Prostate gland (tissue), 2 donors: ENCODE results near the gene PON1. TPM values are rescaled to one million over a fixed set of nuclear protein-coding genes. Genes with fewer than 3 reads are reported as not detected.

Source experiments
- DNase-seq: peaks from one replicate; pipeline ENCODE4 v3.0.0-alpha.2; 2019; ENCODE audit warnings: low spot score
- H3K27ac ChIP-seq, 2 donors: fragments of 200-600 bp; sonication (generic); 2 replicates each; pipeline ENCODE4 v1.5.1; 2017 to 2019
- H3K27me3 ChIP-seq: fragments of 200-600 bp; sonication (generic); replicated peaks from 2 replicates; pipeline ENCODE4 v1.5.1; 2019; ENCODE audit not compliant: insufficient read depth
- H3K36me3 ChIP-seq, 2 donors: fragments of 200-600 bp; sonication (generic); 1 replicate in 1 of 2; 2 replicates in 1 of 2; pipeline versions ENCODE4 v1.5.1 to v1.8.1; 2017 to 2019
- H3K4me1 ChIP-seq: fragments of 200-600 bp; sonication (generic); replicated peaks from 2 replicates; pipeline ENCODE4 v1.5.1; 2019
- H3K4me3 ChIP-seq, 2 donors: fragments of 200-600 bp; sonication (generic); 2 replicates each; pipeline ENCODE4 v1.5.1; 2017 to 2019
- H3K9me3 ChIP-seq: fragments of 200-600 bp; sonication (generic); 2 replicates; pipeline ENCODE4 v1.5.1; 2017
- CTCF ChIP-seq, 4 experiments: fragments of 200-600 bp in 2 of 4; fragments of 450-650 bp in 2 of 4; sonication (generic) in 2 of 4; IDR thresholded peaks; 1 replicate in 3 of 4; 2 replicates in 1 of 4; pipeline ENCODE4 v1.5.1; 2016 to 2019; ENCODE audit warnings: antibody characterized with exemption in 4 of 4, mild to moderate bottlenecking in 2 of 4, moderate library complexity in 2 of 4
- POLR2A ChIP-seq: fragments of 450-650 bp; IDR thresholded peaks from one replicate; pipeline ENCODE4 v1.6.1; 2016; ENCODE audit warnings: antibody characterized with exemption, mild to moderate bottlenecking
- POLR2AphosphoS5 ChIP-seq: sonication (generic); formaldehyde crosslinking; IDR thresholded peaks from one replicate; pipeline ENCODE4 v1.6.1; 2017; ENCODE audit warnings: antibody characterized with exemption
- WGBS: methylation state at CpG from one replicate; pipeline ENCODE4 v1.1.5; 2018; 5-methylcytosine and 5-hydroxymethylcytosine counted together
- intact Hi-C: fragments of 100-400 bp; cut with DNase I; formaldehyde crosslinking; loops from one replicate; pipeline ENCODE4 v1.14.2; 2022
- total RNA-seq, 2 donors: library from RNA; depleted of rRNA; stranded (reverse); fragments of >200 nt; gene quantifications; one replicate each; pipeline ENCODE4 v1.1.0, GENCODE V29; 2016

PON1 gene
- total RNA-seq, 2 donors from 2014 or later = 0.87 TPM; not detected in 1

GRCh38 chr7:95265634-95266033, 58.7 kb downstream of the PON1 start:
- no peak for TF ChIP-seq POLR2A
- TF ChIP-seq CTCF (IDR thresholded peaks at IDR 0.05) = no peak
- TF ChIP-seq POLR2AphosphoS5 = no peak
- intact Hi-C loops = no loop called here
- Histone ChIP-seq H3K4me3 (no peak overlapping the region), H3K27ac (no peak overlapping the region), H3K27me3 (no peaks in the 10 kb centered on the region), H3K9me3 (no peaks in the 10 kb centered on the region), H3K36me3 (no peaks in the 10 kb centered on the region), H3K4me1 (no peaks in the 10 kb centered on the region)
- 97% methylated on average over 2 of the region's 2 CpGs for WGBS
- no peak for DNase-seq

GRCh38 chr7:95264363-95264891, 59.9 kb downstream of the PON1 start:
- 91% methylated on average over 6 of the region's 6 CpGs for WGBS
- no peaks in the 10 kb centered on the region for H3K36me3 ChIP-seq
- DNase-seq = no peak
- H3K4me3 ChIP-seq = no peak overlapping the region
- intact Hi-C loops = no loop called here
- H3K27ac ChIP-seq = no peak overlapping the region
- TF ChIP-seq POLR2A = no peak
- TF ChIP-seq CTCF (IDR thresholded peaks at IDR 0.05) = no peak
- no peak for TF ChIP-seq POLR2AphosphoS5
- no peaks in the 10 kb centered on the region for H3K4me1 ChIP-seq
- H3K9me3 ChIP-seq = no peaks in the 10 kb centered on the region
- H3K27me3 ChIP-seq = no peaks in the 10 kb centered on the region

- H3K36me3 ChIP-seq = no peaks in the 10 kb centered on the region
- H3K4me3 ChIP-seq = no peak overlapping the region
- H3K4me1 ChIP-seq = no peaks in the 10 kb centered on the region
- intact Hi-C loops = no loop called here
- H3K27me3 ChIP-seq = no peaks in the 10 kb centered on the region
- no peak overlapping the region for H3K27ac ChIP-seq
- DNase-seq = no peak
- no peak for TF ChIP-seq POLR2A
- TF ChIP-seq POLR2AphosphoS5 = no peak
- TF ChIP-seq CTCF (IDR thresholded peaks at IDR 0.05) = no peak
- 94% methylated on average over 4 of the region's 4 CpGs for WGBS
- no peaks in the 10 kb centered on the region for H3K9me3 ChIP-seq
Observed at GRCh38 chr7:95263785-95264362, 60.5 kb downstream of the PON1 start.

GRCh38 chr7:95262875-95263274, 61.5 kb downstream of the PON1 start:
- intact Hi-C loops = no loop called here
- no peak for DNase-seq
- no peaks in the 10 kb centered on the region for H3K9me3 ChIP-seq
- no peak for TF ChIP-seq POLR2A
- TF ChIP-seq CTCF (IDR thresholded peaks at IDR 0.05) = no peak
- no peak for TF ChIP-seq POLR2AphosphoS5
- H3K4me1 ChIP-seq = no peaks in the 10 kb centered on the region
- no peaks in the 10 kb centered on the region for H3K27me3 ChIP-seq
- H3K36me3 ChIP-seq = no peaks in the 10 kb centered on the region
- H3K4me3 ChIP-seq = no peak overlapping the region
- H3K27ac ChIP-seq = no peak overlapping the region
- WGBS = 97% methylated on average over 2 of the region's 2 CpGs

- intact Hi-C loops = no loop called here
Observed at GRCh38 chr7:95261895-95262415, 62.4 kb downstream of the PON1 start.

More at GRCh38 chr7:95261895-95262415, 62.4 kb downstream of the PON1 start:
- DNase-seq = no peak
- H3K9me3 ChIP-seq = no peaks in the 10 kb centered on the region
- H3K36me3 ChIP-seq = no peaks in the 10 kb centered on the region
- no peak overlapping the region for H3K27ac ChIP-seq
- H3K27me3 ChIP-seq = no peaks in the 10 kb centered on the region
- H3K4me3 ChIP-seq = no peak overlapping the region
- no peak for TF ChIP-seq CTCF (IDR thresholded peaks at IDR 0.05)
- no peaks in the 10 kb centered on the region for H3K4me1 ChIP-seq
